IPS-20b (cell line): ENCODE data around the gene NELFE.
"Not testable (repeated sequence)": the region's sequence is repeated elsewhere in the genome, so short reads cannot be mapped to it uniquely, and the experiment has no call there.

Experiments
- H3K27ac ChIP-seq: one replicate; pipeline ENCODE4 v1.5.1; 2013; ENCODE audit warnings: low read length
- H3K27me3 ChIP-seq: 2 replicates; pipeline ENCODE4 v1.6.1; 2013; ENCODE audit warnings: mild to moderate bottlenecking, low read length, inconsistent platforms; ENCODE audit not compliant: insufficient read depth
- H3K36me3 ChIP-seq: 2 replicates; pipeline ENCODE4 v1.6.1; 2013; ENCODE audit warnings: low read depth, mild to moderate bottlenecking, inconsistent platforms, low read length, moderate library complexity; ENCODE audit not compliant: insufficient read depth
- H3K4me1 ChIP-seq: 2 replicates; pipeline ENCODE4 v1.6.1; 2013; ENCODE audit warnings: mild to moderate bottlenecking, control low read depth, inconsistent platforms, low read length, moderate library complexity; ENCODE audit not compliant: insufficient read depth
- H3K4me3 ChIP-seq: 2 replicates; pipeline ENCODE4 v1.5.1; 2013; ENCODE audit warnings: mild to moderate bottlenecking, low read length, inconsistent platforms
- H3K9ac ChIP-seq: 2 replicates; pipeline ENCODE4 v1.6.1; 2013; ENCODE audit warnings: low read depth, mild to moderate bottlenecking, inconsistent platforms, low read length, moderate library complexity
- H3K9me3 ChIP-seq: 2 replicates; pipeline ENCODE4 v1.6.1; 2013; ENCODE audit warnings: mild to moderate bottlenecking, low read depth, low read length, inconsistent platforms; ENCODE audit not compliant: insufficient read depth

Gene NELFE

GRCh38 chr6:31927242-31927862 lies 31.4 kb downstream of the NELFE start, which contains the start of gene C2:
Gene C2 (plus strand): TSS chr6:31927717. CDS start chr6:31927753, 36 bp downstream.
- no peak within 1 kb of the TSS for H3K4me3 ChIP-seq

GRCh38 chr6:31922942-31923341 lies 35.8 kb downstream of the NELFE start:
- no peak overlapping the region for H3K9ac ChIP-seq
- no peaks in the 10 kb centered on the region for H3K4me1 ChIP-seq
- H3K27me3 ChIP-seq = no peaks in the 10 kb centered on the region
- H3K27ac ChIP-seq = no peak overlapping the region
- H3K36me3 ChIP-seq = no peaks in the 10 kb centered on the region
- H3K4me3 ChIP-seq = no peak overlapping the region
- no peaks in the 10 kb centered on the region for H3K9me3 ChIP-seq

More at GRCh38 chr6:31927242-31927862, 31.4 kb downstream of the NELFE start, which contains the start of gene C2:
- Histone ChIP-seq H3K9ac (no peak within 1 kb of the TSS), H3K27ac (no peak within 1 kb of the TSS), H3K4me1 (no peaks in the 10 kb centered on the region), H3K27me3 (no peaks in the 10 kb centered on the region), H3K36me3 (no peaks in the 10 kb centered on the region), H3K9me3 (no peaks in the 10 kb centered on the region)

- no peaks in the 10 kb centered on the region for H3K9me3 ChIP-seq
- no peaks in the 10 kb centered on the region for H3K27me3 ChIP-seq
- no peaks in the 10 kb centered on the region for H3K36me3 ChIP-seq
- no peaks in the 10 kb centered on the region for H3K4me1 ChIP-seq
- no peak overlapping the region for H3K4me3 ChIP-seq
- no peak overlapping the region for H3K9ac ChIP-seq
- no peak overlapping the region for H3K27ac ChIP-seq
These were observed 38.0 kb downstream of the NELFE start for GRCh38 chr6:31920811-31921210.

GRCh38 chr6:31919624-31920303 lies 39.0 kb downstream of the NELFE start:
- H3K27me3 ChIP-seq = no peaks in the 10 kb centered on the region
- no peak overlapping the region for H3K4me3 ChIP-seq
- H3K27ac ChIP-seq = no peak overlapping the region
- no peaks in the 10 kb centered on the region for H3K36me3 ChIP-seq
- no peak overlapping the region for H3K9ac ChIP-seq
- no peaks in the 10 kb centered on the region for H3K4me1 ChIP-seq
- no peaks in the 10 kb centered on the region for H3K9me3 ChIP-seq

- no peaks in the 10 kb centered on the region for H3K36me3 ChIP-seq
- no peaks in the 10 kb centered on the region for H3K4me1 ChIP-seq
- no peak overlapping the region for H3K4me3 ChIP-seq
- H3K9me3 ChIP-seq = no peaks in the 10 kb centered on the region
- H3K9ac ChIP-seq = no peak overlapping the region
- H3K27me3 ChIP-seq = no peaks in the 10 kb centered on the region
- no peak overlapping the region for H3K27ac ChIP-seq
These were observed 40.6 kb downstream of the NELFE start for GRCh38 chr6:31918069-31918720.

GRCh38 chr6:31915756-31916155 lies 43.0 kb downstream of the NELFE start:
- Histone ChIP-seq H3K4me1 (no peaks in the 10 kb centered on the region), H3K9me3 (no peaks in the 10 kb centered on the region), H3K4me3 (no peak overlapping the region), H3K27ac (no peak overlapping the region), H3K9ac (no peak overlapping the region), H3K36me3 (no peaks in the 10 kb centered on the region), H3K27me3 (no peaks in the 10 kb centered on the region)

GRCh38 chr6:31915351-31915750 lies 43.4 kb downstream of the NELFE start:
- H3K27ac ChIP-seq = no peak overlapping the region
- H3K9ac ChIP-seq = no peak overlapping the region
- H3K4me1 ChIP-seq = no peaks in the 10 kb centered on the region

GRCh38 chr6:31911826-31912585 lies 46.8 kb downstream of the NELFE start:
- no peaks in the 10 kb centered on the region for H3K27me3 ChIP-seq
- no peak overlapping the region for H3K9ac ChIP-seq
- H3K27ac ChIP-seq = no peak overlapping the region
- H3K4me1 ChIP-seq = no peaks in the 10 kb centered on the region
- H3K4me3 ChIP-seq = no peak overlapping the region
- H3K36me3 ChIP-seq = no peaks in the 10 kb centered on the region
- H3K9me3 ChIP-seq = no peaks in the 10 kb centered on the region

More at GRCh38 chr6:31915351-31915750, 43.4 kb downstream of the NELFE start:
- Histone ChIP-seq H3K4me3 (no peak overlapping the region), H3K9me3 (no peaks in the 10 kb centered on the region), H3K36me3 (no peaks in the 10 kb centered on the region), H3K27me3 (no peaks in the 10 kb centered on the region)

GRCh38 chr6:31909298-31909697 lies 49.5 kb downstream of the NELFE start:
- not testable (repeated sequence) for H3K9ac ChIP-seq

GRCh38 chr6:31908791-31909190 lies 50.0 kb downstream of the NELFE start:
- Histone ChIP-seq H3K27me3 (no peaks in the 10 kb centered on the region), H3K4me1 (peaks cover 4% of the 10 kb centered on the region; the same call in 1 of the 2 replicates), H3K27ac (no peak overlapping the region), H3K36me3 (no peaks in the 10 kb centered on the region), H3K4me3 (no peak overlapping the region), H3K9ac (no peak overlapping the region), H3K9me3 (no peaks in the 10 kb centered on the region)

More at GRCh38 chr6:31909298-31909697, 49.5 kb downstream of the NELFE start:
- H3K4me3 ChIP-seq, H3K27ac ChIP-seq, H3K36me3 ChIP-seq, H3K4me1 ChIP-seq, H3K9me3 ChIP-seq, H3K27me3 ChIP-seq: not testable (repeated sequence)

GRCh38 chr6:31908255-31908654 lies 50.5 kb downstream of the NELFE start:
- H3K9me3 ChIP-seq, H3K27ac ChIP-seq, H3K4me1 ChIP-seq, H3K27me3 ChIP-seq, H3K36me3 ChIP-seq, H3K4me3 ChIP-seq, H3K9ac ChIP-seq: not testable (repeated sequence)
